ENCODE data around the gene C14orf119.

C14orf119 gene

GRCh38 chr14:23095196-23096108 lies at the start of gene C14orf119:
C14orf119 (plus strand) TSS chr14:23095505; CDS start chr14:23097659, 2,154 bp downstream.
- peak; percentile 98 for DNase-seq

- DNase-seq = no peak
These were observed 48.2 kb upstream of the C14orf119 start for GRCh38 chr14:23047034-23047634.

GRCh38 chr14:23047751-23048693 lies 47.3 kb upstream of the C14orf119 start:
- no peak for DNase-seq

GRCh38 chr14:23049011-23049410 lies 46.3 kb upstream of the C14orf119 start:
- no peak for DNase-seq

GRCh38 chr14:23051141-23052057 lies 43.9 kb upstream of the C14orf119 start:
- no peak for DNase-seq

- DNase-seq = no peak
These were observed 43.1 kb upstream of the C14orf119 start for GRCh38 chr14:23052182-23052623.

- no peak for DNase-seq
These were observed 42.6 kb upstream of the C14orf119 start for GRCh38 chr14:23052671-23053070.

- DNase-seq = no peak
These were observed 41.9 kb upstream of the C14orf119 start for GRCh38 chr14:23053426-23053825.

- DNase-seq = no peak
These were observed 41.1 kb upstream of the C14orf119 start for GRCh38 chr14:23054000-23054811.

- no peak for DNase-seq
These were observed 40.2 kb upstream of the C14orf119 start for GRCh38 chr14:23055147-23055550.

GRCh38 chr14:23055621-23056144 lies 39.6 kb upstream of the C14orf119 start:
- DNase-seq = no peak

GRCh38 chr14:23056145-23056955 lies 39.0 kb upstream of the C14orf119 start:
- DNase-seq = peak; percentile 57

GRCh38 chr14:23056956-23057756 lies 38.1 kb upstream of the C14orf119 start, which contains the start of gene CDH24:
CDH24 (minus strand) TSS chr14:23057520; CDS start chr14:23055733, 1,787 bp downstream.
- peak; percentile 65 for DNase-seq

GRCh38 chr14:23057757-23058653 lies 37.3 kb upstream of the C14orf119 start:
- DNase-seq = peak; percentile 81

GRCh38 chr14:23058654-23059504 lies 36.4 kb upstream of the C14orf119 start:
- no peak for DNase-seq

- DNase-seq = no peak
These were observed 34.6 kb upstream of the C14orf119 start for GRCh38 chr14:23060536-23061260.
